GM13976 (cell line): ENCODE results near the gene ANO2.

Source experiments
- DNase-seq: peaks from one replicate; pipeline ENCODE4 v3.0.0; 2012; ENCODE audit warnings: low spot score
- CTCF ChIP-seq: IDR thresholded peaks from 2 replicates; pipeline ENCODE4 v1.5.1; 2012; ENCODE audit warnings: borderline replicate concordance, mild to moderate bottlenecking; ENCODE audit not compliant: insufficient read depth; ENCODE audit errors: extremely low read depth, missing control alignments, control extremely low read depth
- in situ Hi-C: fragments of 300-500 bp; cut with MboI; formaldehyde crosslinking; loops from one replicate; pipeline ENCODE4 v1.12.0; 2022; ENCODE audit warnings: low sequenced_read_pairs, mixed read lengths, inconsistent platforms; ENCODE audit not compliant: unreplicated experiment

The ANO2 gene

GRCh38 chr12:5914387-5915149 is 30.5 kb downstream of the ANO2 start:
- in situ Hi-C loops, result no loop called here
- DNase-seq, result no peak
- no peak for TF ChIP-seq CTCF

GRCh38 chr12:5913387-5913786 is 31.7 kb downstream of the ANO2 start:
- TF ChIP-seq CTCF, result no peak
- in situ Hi-C loops, result no loop called here
- DNase-seq, result no peak

GRCh38 chr12:5912437-5913334 is 32.4 kb downstream of the ANO2 start:
- no peak for DNase-seq
- no peak for TF ChIP-seq CTCF
- in situ Hi-C loops, result no loop called here

- TF ChIP-seq CTCF, result no peak
- DNase-seq, result no peak
- in situ Hi-C loops, result no loop called here
Observed at GRCh38 chr12:5912011-5912410, 33.0 kb downstream of the ANO2 start.

GRCh38 chr12:5910790-5911548 is 34.1 kb downstream of the ANO2 start:
- TF ChIP-seq CTCF, result no peak
- DNase-seq, result no peak
- in situ Hi-C loops, result no loop called here

GRCh38 chr12:5909560-5909959 is 35.5 kb downstream of the ANO2 start:
- DNase-seq, result no peak
- no peak for TF ChIP-seq CTCF
- in situ Hi-C loops, result no loop called here
